ENCODE results near the gene NACC2. TPM values are rescaled to one million over a fixed set of nuclear protein-coding genes. Genes with fewer than 3 reads are reported as not detected.

NACC2 gene
- total and polyA plus RNA-seq, 2 donors (not counting 1 experiment from before 2014, with no cell fraction given), result 0.34 to 1.9 TPM

- H3K27ac Mint-ChIP-seq, result no peak overlapping the region
Observed at GRCh38 chr9:136098844-136099243, 3.8 kb upstream of the NACC2 start.

GRCh38 chr9:136098210-136098609, 3.1 kb upstream of the NACC2 start:
- H3K9me3 Mint-ChIP-seq (ENCODE audit: insufficient read depth), result no peaks in the 10 kb centered on the region
- H4K20me1 ChIP-seq (ENCODE audit: control insufficient read depth, insufficient read depth, low read length, poor library complexity, severe bottlenecking), result no peaks in the 10 kb centered on the region
- H2AFZ ChIP-seq (ENCODE audit: insufficient read depth, low read depth, low read length, poor library complexity, severe bottlenecking), result no peak overlapping the region
- no peak overlapping the region for H3K4me3 ChIP-seq (ENCODE audit: control extremely low read depth in 1 of 5, extremely low read depth in 1 of 5, insufficient read depth in 1 of 5, low read depth in 2 of 5, low read length in 4 of 5)
- peaks cover 3% of the 10 kb centered on the region for H3K4me1 Mint-ChIP-seq
- DNase-seq, result no peak
- TF ChIP-seq CTCF (IDR thresholded peaks at IDR 0.05) (no peak), EZH2 (IDR thresholded peaks at IDR 0.05; ENCODE audit: borderline replicate concordance, insufficient read depth, low read depth, low read length, poor library complexity, severe bottlenecking) (no peak)
- no peak overlapping the region for H3K4me2 ChIP-seq (replicated peaks; ENCODE audit: low read depth, low read length, poor library complexity, severe bottlenecking)
- H3K36me3 ChIP-seq (replicated peaks in 1 of 2; ENCODE audit: control extremely low read depth in 1 of 2, control insufficient read depth in 1 of 2, extremely low read depth in 1 of 2, insufficient read depth in 2 of 2, low read length in 1 of 2), result no peaks in the 10 kb centered on the region
- H3K27me3 ChIP-seq (replicated peaks in 1 of 4; ENCODE audit: control extremely low read depth in 1 of 4, control insufficient read depth in 3 of 4, insufficient read depth in 4 of 4, low read length in 3 of 4), result peaks cover 0 to 33% (median 8%) of the 10 kb centered on the region in 4 experiments
- H3K27ac ChIP-seq (ENCODE audit: low read length in 2 of 2), result no peak overlapping the region
- H3K27me3 Mint-ChIP-seq, result peaks cover 16% of the 10 kb centered on the region
- ChIA-PET POLR2A (no interaction called here), CTCF (interaction anchor here (5.1 kb wide), 1 partner anchor 25 kb away, joined by 21 read pairs; no protein-coding TSS in a partner anchor)
- intact Hi-C loops (cut with micrococcal nuclease), result no loop called here
- ATAC-seq (ENCODE audit: low read depth), result no peak
- 84% methylated on average over 10 of the region's 11 CpGs for WGBS (ENCODE audit: insufficient coverage)
- H3K79me2 ChIP-seq (ENCODE audit: control insufficient read depth, insufficient read depth, low read length), result no peaks in the 10 kb centered on the region
- peaks cover 0 to 3% (median 0%) of the 10 kb centered on the region in 3 donors for H3K9me3 ChIP-seq (ENCODE audit: control extremely low read depth in 1 of 3, control insufficient read depth in 2 of 3, insufficient read depth in 1 of 3, low read length in 2 of 3)
- no peak overlapping the region for H3K4me3 Mint-ChIP-seq
- H3K9ac ChIP-seq (ENCODE audit: low read length), result no peak overlapping the region
- H3K4me1 ChIP-seq (ENCODE audit: control insufficient read depth in 2 of 2, insufficient read depth in 2 of 2, low read length in 2 of 2), result peaks cover 10 to 12% of the 10 kb centered on the region in 2 donors
- H3K27ac Mint-ChIP-seq, result no peak overlapping the region

More at GRCh38 chr9:136098844-136099243, 3.8 kb upstream of the NACC2 start:
- Histone ChIP-seq H3K27me3 (replicated peaks in 1 of 4; ENCODE audit: control extremely low read depth in 1 of 4, control insufficient read depth in 3 of 4, insufficient read depth in 4 of 4, low read length in 3 of 4) (peaks cover 0 to 30% (median 7%) of the 10 kb centered on the region in 4 experiments), H3K27ac (ENCODE audit: low read length in 2 of 2) (no peak overlapping the region), H4K20me1 (ENCODE audit: control insufficient read depth, insufficient read depth, low read length, poor library complexity, severe bottlenecking) (no peaks in the 10 kb centered on the region), H3K9me3 (ENCODE audit: control extremely low read depth in 1 of 3, control insufficient read depth in 2 of 3, insufficient read depth in 1 of 3, low read length in 2 of 3) (peaks cover 0 to 3% (median 0%) of the 10 kb centered on the region in 3 donors), H3K9ac (ENCODE audit: low read length) (no peak overlapping the region), H3K4me1 (ENCODE audit: control insufficient read depth in 2 of 2, insufficient read depth in 2 of 2, low read length in 2 of 2) (peaks cover 10 to 11% of the 10 kb centered on the region in 2 donors), H3K79me2 (ENCODE audit: control insufficient read depth, insufficient read depth, low read length) (no peaks in the 10 kb centered on the region), H3K36me3 (replicated peaks in 1 of 2; ENCODE audit: control extremely low read depth in 1 of 2, control insufficient read depth in 1 of 2, extremely low read depth in 1 of 2, insufficient read depth in 2 of 2, low read length in 1 of 2) (no peaks in the 10 kb centered on the region), H2AFZ (ENCODE audit: insufficient read depth, low read depth, low read length, poor library complexity, severe bottlenecking) (no peak overlapping the region), H3K4me2 (replicated peaks; ENCODE audit: low read depth, low read length, poor library complexity, severe bottlenecking) (no peak overlapping the region), H3K4me3 (ENCODE audit: control extremely low read depth in 1 of 5, extremely low read depth in 1 of 5, insufficient read depth in 1 of 5, low read depth in 2 of 5, low read length in 4 of 5) (no peak overlapping the region)
- peaks cover 1% of the 10 kb centered on the region for H3K4me1 Mint-ChIP-seq
- H3K9me3 Mint-ChIP-seq (ENCODE audit: insufficient read depth), result no peaks in the 10 kb centered on the region
- ATAC-seq (ENCODE audit: low read depth) (no peak), DNase-seq (no peak)
- 27% methylated on average over 14 of the region's 14 CpGs for WGBS (ENCODE audit: insufficient coverage)
- H3K4me3 Mint-ChIP-seq, result no peak overlapping the region
- ChIA-PET CTCF (no interaction called here), POLR2A (no interaction called here)
- TF ChIP-seq EZH2 (IDR thresholded peaks at IDR 0.05; ENCODE audit: borderline replicate concordance, insufficient read depth, low read depth, low read length, poor library complexity, severe bottlenecking), result no peak
- TF ChIP-seq CTCF (IDR thresholded peaks at IDR 0.05), result no peak
- H3K27me3 Mint-ChIP-seq, result peaks cover 16% of the 10 kb centered on the region
- intact Hi-C loops (cut with micrococcal nuclease), result no loop called here
